GM12864 (cell line): Measurements from ENCODE around the gene BBS2.

ENCODE experiments used
- DNase-seq: peaks from one replicate; pipeline ENCODE4 v3.0.0-alpha.2; 2011; ENCODE audit warnings: low read depth
- H3K4me3 ChIP-seq: 2 replicates; pipeline ENCODE4 v1.5.1; 2011; ENCODE audit warnings: mild to moderate bottlenecking, low read depth, low read length, control low read depth
- TF ChIP-seq, protein P1 (sequence below): IDR thresholded peaks from 2 replicates; pipeline ENCODE4 v1.5.1; 2011; ENCODE audit warnings: low read depth, mild to moderate bottlenecking, moderate library complexity, low read length, control low read depth, inconsistent platforms; ENCODE audit errors: missing control alignments

The BBS2 gene, protein sequence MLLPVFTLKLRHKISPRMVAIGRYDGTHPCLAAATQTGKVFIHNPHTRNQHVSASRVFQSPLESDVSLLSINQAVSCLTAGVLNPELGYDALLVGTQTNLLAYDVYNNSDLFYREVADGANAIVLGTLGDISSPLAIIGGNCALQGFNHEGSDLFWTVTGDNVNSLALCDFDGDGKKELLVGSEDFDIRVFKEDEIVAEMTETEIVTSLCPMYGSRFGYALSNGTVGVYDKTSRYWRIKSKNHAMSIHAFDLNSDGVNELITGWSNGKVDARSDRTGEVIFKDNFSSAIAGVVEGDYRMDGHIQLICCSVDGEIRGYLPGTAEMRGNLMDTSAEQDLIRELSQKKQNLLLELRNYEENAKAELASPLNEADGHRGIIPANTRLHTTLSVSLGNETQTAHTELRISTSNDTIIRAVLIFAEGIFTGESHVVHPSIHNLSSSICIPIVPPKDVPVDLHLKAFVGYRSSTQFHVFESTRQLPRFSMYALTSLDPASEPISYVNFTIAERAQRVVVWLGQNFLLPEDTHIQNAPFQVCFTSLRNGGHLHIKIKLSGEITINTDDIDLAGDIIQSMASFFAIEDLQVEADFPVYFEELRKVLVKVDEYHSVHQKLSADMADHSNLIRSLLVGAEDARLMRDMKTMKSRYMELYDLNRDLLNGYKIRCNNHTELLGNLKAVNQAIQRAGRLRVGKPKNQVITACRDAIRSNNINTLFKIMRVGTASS

DNA sequence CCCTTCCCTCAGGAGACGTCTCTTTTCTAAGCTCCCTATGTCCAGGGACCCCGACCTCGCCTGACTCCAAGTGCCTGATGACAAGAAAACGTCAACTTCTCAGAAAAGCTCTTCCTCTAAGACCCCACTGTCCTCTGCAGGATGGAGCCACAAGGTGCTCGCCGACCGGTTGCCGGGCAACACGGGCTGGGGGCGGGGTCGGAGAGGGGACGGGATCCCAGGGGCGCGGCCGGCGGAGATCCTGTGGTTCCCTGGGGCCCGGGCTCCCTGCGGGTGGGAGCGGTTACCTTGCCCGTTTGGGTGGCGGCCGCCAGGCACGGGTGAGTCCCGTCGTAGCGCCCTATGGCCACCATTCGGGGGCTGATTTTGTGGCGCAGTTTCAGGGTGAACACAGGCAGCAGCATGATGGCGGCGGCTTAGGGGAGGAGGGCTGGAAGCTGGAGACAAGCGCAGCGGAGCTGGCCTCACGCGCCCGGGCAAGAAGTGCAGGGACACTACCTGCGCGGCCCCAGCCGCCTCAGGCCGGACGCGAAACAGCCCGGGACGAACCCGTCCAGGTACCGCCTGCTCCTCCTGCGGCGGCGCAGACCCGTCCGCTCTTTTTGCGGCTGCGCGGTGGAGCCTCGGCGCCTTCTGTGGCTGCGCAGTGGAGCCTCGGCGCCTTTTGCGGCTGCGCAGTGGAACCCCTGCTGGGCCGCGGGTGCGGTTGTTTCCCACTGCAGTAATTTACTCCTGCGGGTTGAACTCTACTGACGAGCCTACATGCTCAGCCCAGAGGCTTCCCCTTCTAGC, at the start of gene BBS2:
BBS2 (minus strand) TSS at position 566 of the 792 bp plus-strand sequence; CDS start at position 404, 162 bp downstream.
- H3K4me3 ChIP-seq = peak within 1 kb of the TSS; percentile 75
- DNase-seq = peak; percentile 57
- TF ChIP-seq, protein P1, sequence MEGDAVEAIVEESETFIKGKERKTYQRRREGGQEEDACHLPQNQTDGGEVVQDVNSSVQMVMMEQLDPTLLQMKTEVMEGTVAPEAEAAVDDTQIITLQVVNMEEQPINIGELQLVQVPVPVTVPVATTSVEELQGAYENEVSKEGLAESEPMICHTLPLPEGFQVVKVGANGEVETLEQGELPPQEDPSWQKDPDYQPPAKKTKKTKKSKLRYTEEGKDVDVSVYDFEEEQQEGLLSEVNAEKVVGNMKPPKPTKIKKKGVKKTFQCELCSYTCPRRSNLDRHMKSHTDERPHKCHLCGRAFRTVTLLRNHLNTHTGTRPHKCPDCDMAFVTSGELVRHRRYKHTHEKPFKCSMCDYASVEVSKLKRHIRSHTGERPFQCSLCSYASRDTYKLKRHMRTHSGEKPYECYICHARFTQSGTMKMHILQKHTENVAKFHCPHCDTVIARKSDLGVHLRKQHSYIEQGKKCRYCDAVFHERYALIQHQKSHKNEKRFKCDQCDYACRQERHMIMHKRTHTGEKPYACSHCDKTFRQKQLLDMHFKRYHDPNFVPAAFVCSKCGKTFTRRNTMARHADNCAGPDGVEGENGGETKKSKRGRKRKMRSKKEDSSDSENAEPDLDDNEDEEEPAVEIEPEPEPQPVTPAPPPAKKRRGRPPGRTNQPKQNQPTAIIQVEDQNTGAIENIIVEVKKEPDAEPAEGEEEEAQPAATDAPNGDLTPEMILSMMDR = no peak

DNA sequence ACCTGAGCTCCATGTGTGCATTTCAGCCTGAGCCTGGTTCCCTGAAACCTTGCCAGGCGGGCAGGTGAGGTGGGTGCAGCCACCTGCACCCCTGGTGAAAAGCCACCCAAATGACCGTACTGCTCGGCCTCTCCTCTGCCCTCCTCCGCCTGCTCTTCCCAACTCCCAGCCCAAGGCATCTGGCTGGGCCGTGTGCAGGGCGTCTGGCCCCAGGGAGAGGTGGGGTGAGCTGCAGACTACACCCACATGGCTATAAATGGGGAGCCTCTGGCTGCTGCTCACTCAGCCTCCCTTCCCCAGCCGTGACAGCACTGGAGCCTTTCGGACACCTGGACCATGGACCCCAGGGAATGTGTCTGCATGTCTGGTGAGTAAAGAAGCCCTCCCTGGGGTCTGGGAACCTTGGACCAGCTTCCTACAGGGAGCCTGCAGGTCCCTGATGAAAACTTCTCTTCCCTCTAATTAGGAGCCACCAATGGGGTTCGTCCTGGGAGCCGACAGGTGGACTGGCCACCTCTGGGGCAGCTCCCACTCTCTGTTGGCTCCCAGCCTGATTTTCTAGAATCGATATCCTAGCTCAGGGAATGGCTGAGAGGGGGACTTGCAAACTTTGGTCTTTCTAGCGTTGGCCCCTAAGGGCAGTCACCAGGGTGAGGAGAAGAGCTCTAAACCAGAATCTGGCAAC, 45.1 kb upstream of the BBS2 start, which contains the start of gene MT4:
MT4 (plus strand) TSS at position 281 of the 685 bp plus-strand sequence; CDS start at position 337, 56 bp downstream.
- no peak within 1 kb of the TSS for H3K4me3 ChIP-seq
- no peak for DNase-seq
- TF ChIP-seq, protein P1 = no peak

DNA sequence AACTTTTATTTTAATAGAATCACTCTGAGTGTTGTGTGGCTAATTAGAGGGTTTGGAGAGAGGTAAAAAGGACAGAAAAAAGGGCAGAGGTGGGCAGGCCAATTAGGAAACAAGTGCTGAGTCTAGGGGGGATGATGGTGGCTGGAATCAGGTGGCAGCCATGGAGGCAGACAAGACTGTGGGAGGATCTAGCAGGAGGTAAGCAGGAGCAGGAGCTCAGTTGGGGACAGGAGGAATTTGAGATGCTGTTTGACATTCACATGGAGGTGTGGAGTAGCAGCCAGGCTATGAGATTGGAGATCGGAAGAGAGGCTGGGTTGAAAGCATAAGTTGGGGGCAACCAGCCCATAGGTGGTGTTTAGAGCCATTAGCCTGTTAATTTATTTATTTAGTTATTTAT, 41.3 kb upstream of the BBS2 start:
- no peak for DNase-seq
- TF ChIP-seq, protein P1 = no peak

DNA sequence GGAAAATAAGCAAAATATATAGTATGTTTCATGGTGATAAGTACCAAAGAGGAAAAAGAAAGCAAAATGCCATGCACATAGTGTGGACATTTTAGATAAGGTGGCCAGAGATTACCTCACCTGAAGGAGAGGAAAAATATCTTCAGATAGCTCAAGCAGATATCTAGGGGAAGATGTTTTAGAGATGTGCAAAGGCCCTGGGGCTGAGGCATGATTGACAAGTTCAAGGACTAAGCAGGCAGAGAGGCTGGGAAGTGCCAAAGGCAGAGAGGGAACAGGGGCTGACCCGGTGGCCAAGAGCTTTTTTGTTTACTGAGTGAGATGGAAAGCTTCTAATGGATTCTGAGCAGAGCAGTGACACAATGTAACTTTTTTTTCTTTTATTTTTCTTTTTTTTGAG, 40.6 kb upstream of the BBS2 start:
- TF ChIP-seq, protein P1 = no peak
- H3K4me3 ChIP-seq = no peak overlapping the region
- no peak for DNase-seq

More for the DNA sequence above, 41.3 kb upstream of the BBS2 start:
- H3K4me3 ChIP-seq = no peak overlapping the region

DNA sequence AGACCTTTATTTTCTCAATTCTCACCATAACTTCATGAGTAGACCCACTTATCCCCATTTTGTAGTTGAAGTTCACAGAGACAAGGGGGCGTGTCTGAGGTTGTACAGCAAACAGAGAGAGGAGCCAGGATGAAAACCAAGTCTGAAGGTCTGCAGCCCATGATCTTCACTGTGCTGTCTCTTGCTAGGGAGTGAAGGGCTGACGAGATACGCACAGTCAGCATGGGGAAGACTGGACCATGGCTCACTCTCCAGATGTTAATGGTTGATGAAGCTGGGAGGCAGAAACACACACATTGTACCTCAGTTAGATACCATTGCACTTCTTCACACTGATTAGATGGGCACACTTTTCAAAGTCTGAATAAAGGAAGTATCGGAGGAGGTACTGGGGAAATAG, 39.3 kb upstream of the BBS2 start:
- no peak overlapping the region for H3K4me3 ChIP-seq
- DNase-seq = no peak
- TF ChIP-seq, protein P1 = no peak
